ENCODE measurements around the gene SERPINB5.
A peak's percentile ranks its signal among the peaks of the same experiment; 100 is the strongest.

The SERPINB5 gene

DNA sequence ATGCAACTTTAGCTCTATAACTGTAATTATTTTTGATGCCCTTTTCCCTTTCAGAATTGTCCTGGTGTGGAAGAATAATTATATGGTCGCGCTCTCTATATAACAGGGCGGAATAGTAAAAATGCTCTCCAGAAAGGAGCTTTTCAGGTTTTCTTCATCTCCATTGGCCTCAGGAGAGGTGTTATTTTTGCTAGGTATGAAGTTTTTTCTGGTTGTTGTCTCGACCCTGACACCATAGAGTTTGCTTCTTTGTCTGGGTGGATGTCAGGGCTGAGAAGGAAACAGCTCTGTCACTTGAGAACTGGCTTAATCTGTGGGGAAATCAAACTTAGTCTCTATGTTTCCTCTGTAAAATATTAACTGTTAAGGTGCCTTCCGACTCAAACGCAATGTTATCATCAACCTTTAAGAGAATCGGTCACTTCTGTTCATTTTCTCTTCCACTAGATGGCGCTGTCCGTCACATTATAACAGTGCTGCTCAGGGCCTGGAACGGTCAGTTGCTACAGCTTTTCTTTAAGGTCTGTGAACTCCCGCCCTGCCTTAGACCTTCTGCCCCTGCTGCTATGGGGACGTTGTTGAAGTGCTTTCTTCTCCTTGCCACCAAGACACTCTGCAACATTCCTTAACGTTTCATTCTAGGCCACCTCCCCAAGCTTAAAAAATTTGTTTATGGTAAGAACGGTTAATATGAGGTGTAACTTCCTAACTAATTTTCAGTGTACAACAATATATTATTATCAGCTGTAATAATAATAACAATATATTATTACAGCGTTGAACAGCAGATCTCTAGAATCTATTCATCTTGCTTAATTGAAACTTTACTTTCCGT lies 41.6 kb downstream of the SERPINB5 start:
- DNase-seq (ENCODE audit: low read depth) = no peak
- H3K4me3 ChIP-seq (ENCODE audit: low read depth, low read length) = no peak overlapping the region

- no peak overlapping the region for H3K4me3 ChIP-seq (ENCODE audit: low read depth, low read length)
- DNase-seq (ENCODE audit: low read depth) = no peak
These were observed 43.4 kb downstream of the SERPINB5 start for GRCh38 chr18:63520053-63520685.

GRCh38 chr18:63523660-63524059 lies 46.9 kb downstream of the SERPINB5 start:
- DNase-seq (ENCODE audit: low read depth) = no peak
- no peak overlapping the region for H3K4me3 ChIP-seq (ENCODE audit: low read depth, low read length)

- H3K4me3 ChIP-seq (ENCODE audit: low read depth, low read length) = no peak overlapping the region
- DNase-seq (ENCODE audit: low read depth) = no peak
These were observed 50.5 kb downstream of the SERPINB5 start for GRCh38 chr18:63527251-63527650.

DNA sequence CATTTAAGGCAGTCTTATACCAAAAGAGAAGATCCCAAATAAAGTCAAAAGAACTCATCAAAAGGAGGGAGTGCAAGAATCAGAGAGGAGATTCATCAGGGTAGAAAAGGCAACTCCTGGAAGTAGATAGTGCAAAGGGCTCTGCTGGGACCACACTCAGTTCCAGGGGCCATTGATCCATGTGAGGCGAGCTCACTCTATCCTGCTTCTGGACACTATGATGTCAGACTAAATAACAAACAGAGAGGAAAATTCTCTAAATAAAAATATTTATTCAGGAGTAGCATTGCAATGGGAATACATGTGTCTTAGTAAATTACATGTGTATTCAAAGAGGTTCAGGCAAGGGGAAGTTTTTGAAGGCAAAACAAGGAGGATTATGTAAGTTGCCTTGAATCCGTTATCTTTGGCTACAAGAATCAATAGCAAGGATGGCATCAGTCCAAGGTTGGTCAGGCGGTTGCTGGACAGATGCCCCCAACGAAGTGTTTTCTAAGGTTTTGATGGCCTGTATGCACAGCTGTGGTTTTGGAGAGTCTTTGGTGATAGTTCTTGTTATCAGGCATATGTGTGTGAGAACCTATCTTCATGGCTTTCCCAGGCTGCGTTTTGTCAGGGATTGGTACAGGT lies 52.2 kb downstream of the SERPINB5 start:
- no peak for DNase-seq (ENCODE audit: low read depth)
- H3K4me3 ChIP-seq (ENCODE audit: low read depth, low read length) = no peak overlapping the region

DNA sequence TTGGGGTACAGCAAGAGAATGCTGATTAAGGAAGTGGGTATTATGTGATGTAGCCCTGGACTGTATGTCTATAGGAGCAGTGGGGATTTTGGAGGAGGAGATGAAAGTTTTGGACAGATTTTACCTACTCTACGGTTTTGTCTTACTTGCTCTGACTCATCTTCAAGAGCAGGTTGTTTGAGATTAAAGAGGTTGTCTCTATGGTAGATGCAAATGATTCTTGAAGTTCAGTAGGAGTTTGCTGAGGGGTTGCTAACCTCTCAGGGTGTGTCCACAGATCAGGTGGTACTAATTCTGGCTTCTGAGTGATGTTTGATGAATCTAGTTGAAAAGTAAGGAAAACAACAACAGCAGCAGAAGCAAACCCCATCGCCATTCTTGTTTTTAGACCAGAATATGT lies 55.7 kb downstream of the SERPINB5 start:
- H3K4me3 ChIP-seq (ENCODE audit: low read depth, low read length) = no peak overlapping the region
- DNase-seq (ENCODE audit: low read depth) = no peak

- no peak for DNase-seq (ENCODE audit: low read depth)
- no peak overlapping the region for H3K4me3 ChIP-seq (ENCODE audit: low read depth, low read length)
These were observed 57.9 kb downstream of the SERPINB5 start for GRCh38 chr18:63534615-63535014.

DNA sequence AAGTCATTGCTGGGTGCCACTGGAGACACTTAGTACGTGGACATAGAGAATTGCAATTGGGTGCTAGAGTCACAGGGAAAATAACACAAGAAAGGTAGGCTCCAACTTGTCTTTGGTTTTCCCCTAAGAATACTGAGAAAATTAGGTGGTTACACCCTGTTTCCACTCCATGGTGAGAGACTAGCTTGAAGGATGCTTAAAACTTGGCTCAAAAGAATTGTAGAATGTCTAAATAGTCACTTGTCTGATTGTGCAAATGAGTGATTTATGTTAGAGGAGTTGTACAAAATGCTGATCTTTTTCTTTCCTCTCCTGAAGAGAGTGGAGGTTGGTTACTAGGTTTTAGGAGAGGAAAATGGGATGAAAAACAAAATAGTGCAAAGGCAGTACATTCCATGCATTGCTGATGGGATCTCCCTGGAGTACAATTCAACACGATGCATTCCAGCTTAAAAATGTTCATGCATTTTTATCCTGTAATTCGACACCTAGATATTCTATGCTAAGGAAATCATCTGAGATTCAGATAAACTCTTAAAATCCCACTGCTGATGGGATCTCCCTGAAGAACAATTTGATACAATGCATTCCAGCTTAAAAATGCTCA lies 63.2 kb downstream of the SERPINB5 start:
- DNase-seq (ENCODE audit: low read depth) = peak; percentile 58
- H3K4me3 ChIP-seq (ENCODE audit: low read depth, low read length) = no peak overlapping the region

- H3K4me3 ChIP-seq (ENCODE audit: low read depth, low read length) = no peak within 1 kb of the TSS
- DNase-seq (ENCODE audit: low read depth) = no peak
These were observed 65.3 kb downstream of the SERPINB5 start, which contains the start of gene SERPINB12 for GRCh38 chr18:63542069-63542468. Gene SERPINB12, plus strand, starts transcription at chr18:63542369. Its CDS starts 13,791 bp downstream, at chr18:63556160.

- DNase-seq (ENCODE audit: low read depth) = no peak
- H3K4me3 ChIP-seq (ENCODE audit: low read depth, low read length) = no peak overlapping the region
These were observed 67.3 kb downstream of the SERPINB5 start for GRCh38 chr18:63544017-63544416.

DNA sequence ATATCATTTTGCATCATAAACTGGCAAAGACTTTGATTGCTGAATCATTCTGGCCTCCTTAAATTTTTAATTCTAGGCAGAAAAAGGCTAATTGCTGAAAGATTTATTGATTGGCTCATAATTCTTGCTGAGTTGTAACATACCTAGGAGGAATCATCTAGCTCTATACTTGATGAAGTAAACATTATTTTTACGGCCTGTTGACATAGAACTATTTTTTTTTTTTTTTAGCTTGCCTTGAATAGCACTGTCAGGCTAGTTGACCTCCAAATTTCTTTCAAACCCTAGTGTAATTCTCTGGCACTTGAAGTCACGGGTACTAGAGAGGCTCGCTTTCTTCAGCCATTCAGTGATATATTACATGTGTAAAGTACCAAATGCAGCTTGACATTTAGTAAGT lies 68.2 kb downstream of the SERPINB5 start:
- H3K4me3 ChIP-seq (ENCODE audit: low read depth, low read length) = no peak overlapping the region
- peak; percentile 15 for DNase-seq (ENCODE audit: low read depth)

GRCh38 chr18:63550068-63550467 lies 73.3 kb downstream of the SERPINB5 start:
- DNase-seq (ENCODE audit: low read depth) = no peak
- no peak overlapping the region for H3K4me3 ChIP-seq (ENCODE audit: low read depth, low read length)

- DNase-seq (ENCODE audit: low read depth) = no peak
- no peak overlapping the region for H3K4me3 ChIP-seq (ENCODE audit: low read depth, low read length)
These were observed 75.0 kb downstream of the SERPINB5 start for GRCh38 chr18:63551769-63552168.

GRCh38 chr18:63552581-63552980 lies 75.8 kb downstream of the SERPINB5 start:
- no peak for DNase-seq (ENCODE audit: low read depth)
- no peak overlapping the region for H3K4me3 ChIP-seq (ENCODE audit: low read depth, low read length)

- H3K4me3 ChIP-seq (ENCODE audit: low read depth, low read length) = no peak overlapping the region
These were observed 76.3 kb downstream of the SERPINB5 start for GRCh38 chr18:63553081-63553480.

More at GRCh38 chr18:63553081-63553480, 76.3 kb downstream of the SERPINB5 start:
- DNase-seq (ENCODE audit: low read depth) = peak; percentile 94

Data from skeletal muscle cell (primary cell).